Activated effector memory CD4-positive, alpha-beta T cell treated with anti-CD3 and anti-CD28 coated beads, Interleukin-2, amount 50 U/mL, for 16 hours (primary cell): Measurements from ENCODE around the gene PHF10.

Experiments
- DNase-seq: peaks from one replicate; pipeline ENCODE4 v3.0.0-alpha.2; 2020

Gene PHF10

DNA sequence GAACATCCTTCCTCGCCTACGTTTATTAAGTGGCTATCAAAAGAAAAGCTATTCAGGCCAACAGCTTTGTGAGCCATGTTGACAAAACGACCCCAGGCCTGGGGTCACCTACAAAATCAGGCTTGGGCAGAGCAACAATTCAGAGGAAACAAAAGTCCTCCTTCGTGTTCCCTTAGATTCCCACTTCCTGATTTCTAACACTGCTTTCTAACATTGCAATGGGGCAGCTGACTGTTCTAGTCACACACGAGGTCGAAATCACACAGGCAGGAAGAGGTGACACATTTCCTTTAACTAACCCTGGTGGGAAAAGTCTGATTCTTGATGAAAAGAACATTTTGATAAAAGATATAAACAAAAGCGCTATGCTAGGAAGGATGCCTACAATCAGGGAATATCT, 54.4 kb downstream of the PHF10 start:
- no peak for DNase-seq

DNA sequence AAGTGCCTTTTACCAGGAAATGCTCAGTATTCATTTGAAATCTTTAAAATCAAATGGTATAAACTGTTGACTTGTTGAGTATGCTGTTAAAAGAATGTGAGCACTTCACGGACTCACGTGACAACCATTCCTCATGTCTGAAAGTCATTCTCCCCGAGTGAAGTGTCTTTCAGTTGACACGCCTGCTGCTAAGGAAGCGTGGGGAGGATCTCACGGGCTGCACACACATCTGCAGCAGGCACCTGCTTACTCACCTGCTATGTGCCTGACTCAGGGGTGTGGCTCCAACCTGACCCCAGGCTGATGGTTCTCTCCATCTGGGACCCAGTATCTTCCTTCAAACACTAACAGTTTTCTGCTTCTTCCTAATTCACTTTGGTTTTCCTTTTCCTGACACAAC, 55.2 kb downstream of the PHF10 start:
- DNase-seq, result no peak

DNA sequence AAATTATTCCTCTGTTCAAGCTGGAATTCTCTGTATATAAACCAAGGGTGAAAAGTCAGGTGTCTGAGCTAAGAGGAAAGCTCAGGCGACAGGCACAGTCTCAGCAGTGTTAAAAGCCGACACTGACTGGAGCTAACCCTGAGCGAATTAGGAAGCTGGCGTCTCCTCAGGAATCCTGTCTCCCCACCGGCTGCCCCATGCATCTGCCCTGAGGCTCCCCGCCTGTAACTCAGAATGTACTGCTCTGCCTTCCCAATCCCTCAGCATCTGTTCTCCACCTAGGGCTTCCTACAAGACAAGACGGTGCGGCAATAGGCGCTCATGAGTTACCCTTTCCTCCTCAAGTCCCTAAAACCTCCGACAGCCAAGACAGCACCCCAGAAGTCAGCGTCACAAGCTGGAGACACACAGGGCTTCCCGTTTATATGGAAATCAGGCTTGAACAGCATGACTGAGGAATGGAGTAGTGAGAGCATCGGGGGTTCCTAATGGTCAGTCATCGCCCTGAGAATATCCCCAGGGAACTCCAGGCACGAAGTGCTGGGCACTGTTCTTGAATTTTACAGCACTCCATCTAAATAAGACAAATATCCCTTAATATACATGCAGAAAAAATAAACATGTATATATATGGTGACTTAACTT, 56.0 kb downstream of the PHF10 start:
- no peak for DNase-seq

DNA sequence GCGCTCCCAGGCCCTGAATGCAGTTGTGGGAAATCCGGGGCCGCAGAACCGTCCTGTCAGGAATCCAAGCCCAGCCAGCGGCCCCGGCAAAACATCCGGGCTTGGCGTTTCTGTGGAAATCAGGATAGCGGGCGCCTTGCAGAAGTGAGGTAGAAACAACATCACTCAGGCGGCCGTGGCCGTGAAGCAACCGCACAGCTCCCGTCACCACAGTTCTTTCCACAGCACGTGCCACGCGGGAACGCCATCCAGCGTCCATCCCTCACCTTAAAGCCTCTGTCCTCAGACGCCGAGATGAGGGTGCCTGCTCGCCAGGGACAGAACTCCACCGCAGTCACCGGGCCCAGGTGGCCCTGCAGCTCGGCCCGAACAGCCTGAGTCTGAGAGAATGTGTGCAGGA, 56.6 kb downstream of the PHF10 start:
- no peak for DNase-seq

DNA sequence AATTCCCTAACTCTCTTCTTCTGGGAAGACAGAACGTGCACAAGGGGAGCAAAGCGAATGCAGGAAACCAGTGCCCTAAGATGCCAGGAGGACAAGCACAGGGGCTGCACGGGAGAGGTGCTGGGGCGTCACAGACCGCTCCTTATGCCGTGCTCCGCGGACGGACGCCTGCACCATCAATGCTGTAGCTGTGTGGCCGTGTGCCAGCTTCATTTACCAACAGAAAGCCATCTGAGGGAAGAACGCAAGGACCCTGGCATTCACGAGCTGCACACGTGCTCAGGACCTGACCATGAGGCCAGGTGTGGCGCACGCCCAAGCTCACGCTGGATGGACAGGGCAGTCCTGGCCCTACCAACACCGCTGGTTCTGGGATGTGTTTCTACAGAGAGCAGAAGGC, 57.9 kb downstream of the PHF10 start:
- DNase-seq, result no peak

DNA sequence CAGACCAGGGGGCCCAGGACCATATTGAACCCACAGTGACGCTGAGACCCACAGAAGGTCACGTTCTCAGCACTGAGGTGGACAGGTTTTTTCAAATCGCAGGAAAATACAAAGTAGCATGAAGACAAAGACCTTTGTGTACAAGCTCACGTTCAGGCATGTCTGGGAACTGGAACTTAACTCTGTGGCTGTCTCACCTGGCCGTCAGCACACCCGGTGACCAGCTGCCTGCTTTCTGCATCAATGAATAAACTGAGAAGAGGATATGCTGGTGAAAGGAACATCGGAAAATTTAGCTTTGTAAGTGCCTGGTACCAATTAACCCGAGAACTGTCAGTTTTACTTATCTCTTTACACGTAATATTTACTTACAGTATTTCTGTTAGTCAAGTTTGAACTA, 59.0 kb downstream of the PHF10 start:
- DNase-seq, result no peak

DNA sequence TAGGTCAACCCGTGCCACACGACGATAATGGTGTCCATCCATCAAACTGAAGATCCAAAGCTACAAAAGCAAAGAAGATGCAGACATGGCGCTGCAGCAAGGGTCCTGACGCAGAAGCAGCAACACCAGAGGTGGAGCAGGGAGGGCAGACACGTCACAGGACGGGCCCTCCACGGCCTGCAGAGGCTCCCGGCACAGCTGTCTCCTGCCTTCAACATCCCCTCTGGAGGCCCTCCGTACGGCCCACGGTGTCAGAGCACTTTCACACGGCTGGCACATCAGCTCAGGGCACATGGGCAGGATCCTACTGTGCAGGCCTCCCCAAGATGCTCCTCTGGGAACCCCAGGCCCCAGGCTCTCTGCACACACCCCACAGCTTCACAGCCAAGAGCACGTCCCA, 60.1 kb downstream of the PHF10 start:
- no peak for DNase-seq

DNA sequence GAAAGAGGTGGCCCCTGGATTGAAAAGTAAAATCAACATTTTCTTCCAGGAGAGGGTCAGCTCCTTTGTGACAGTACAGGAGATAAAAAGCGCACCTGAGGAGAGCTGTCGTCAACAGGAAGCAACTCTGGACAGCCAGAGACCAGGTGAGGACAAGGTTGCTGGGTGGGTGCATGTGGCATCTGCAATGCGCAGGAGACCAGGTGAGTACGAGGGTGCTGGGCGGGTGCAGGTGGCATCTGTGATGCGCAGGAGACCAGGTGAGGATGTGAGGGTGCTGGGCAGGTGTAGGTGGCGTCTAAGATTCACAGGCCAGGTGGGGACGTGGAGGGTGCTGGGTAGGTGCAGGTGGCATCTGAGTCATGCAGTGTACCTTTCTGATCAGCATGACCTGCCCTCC, 60.8 kb downstream of the PHF10 start:
- no peak for DNase-seq

DNA sequence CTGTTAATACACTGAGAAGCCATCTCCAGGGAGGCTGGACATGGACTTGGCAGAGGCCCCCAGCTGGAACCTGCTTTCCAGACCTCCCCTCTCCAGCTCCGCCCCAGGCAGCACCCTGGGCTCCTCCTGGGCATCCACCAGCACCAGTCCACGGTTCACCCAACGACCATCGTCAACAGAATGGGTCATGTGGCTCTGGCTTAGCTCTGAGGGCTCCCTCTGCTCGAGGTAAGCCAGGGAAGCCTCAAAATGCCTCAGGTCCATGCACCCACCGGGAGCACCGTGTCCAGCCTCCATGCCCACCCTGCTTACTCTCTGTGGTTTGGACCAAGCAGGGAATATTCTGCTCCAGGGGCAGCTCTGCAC, 62.9 kb downstream of the PHF10 start:
- DNase-seq, result no peak

DNA sequence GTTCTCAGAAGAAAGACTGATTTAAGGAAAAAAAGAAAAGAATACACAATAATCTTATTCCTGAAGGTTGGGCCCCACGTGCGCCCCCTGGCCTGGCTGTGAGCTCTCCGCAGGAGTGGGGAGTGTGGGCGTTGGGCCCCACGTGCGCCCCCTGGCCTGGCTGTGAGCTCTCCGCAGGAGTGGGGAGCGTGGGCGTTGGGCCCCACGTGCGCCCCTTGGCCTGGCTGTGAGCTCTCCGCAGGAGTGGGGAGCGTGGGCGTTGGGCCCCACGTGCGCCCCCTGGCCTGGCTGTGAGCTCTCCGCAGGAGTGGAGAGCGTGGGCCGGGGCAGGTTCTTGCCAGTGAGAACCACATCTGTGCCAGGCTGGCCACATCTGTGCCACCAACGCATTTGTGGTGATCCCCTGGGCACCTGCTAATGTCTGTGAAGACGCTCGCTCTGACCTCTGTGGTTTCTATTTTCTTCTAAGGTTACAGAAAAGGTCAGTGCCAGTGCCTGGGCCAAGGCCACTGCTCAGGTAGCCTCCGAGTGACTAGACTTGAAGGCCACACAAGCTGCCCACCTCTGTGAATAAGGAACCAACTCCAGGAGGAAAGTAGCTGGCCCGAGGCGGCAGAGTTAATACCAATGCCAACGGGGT, 63.4 kb downstream of the PHF10 start:
- no peak for DNase-seq

DNA sequence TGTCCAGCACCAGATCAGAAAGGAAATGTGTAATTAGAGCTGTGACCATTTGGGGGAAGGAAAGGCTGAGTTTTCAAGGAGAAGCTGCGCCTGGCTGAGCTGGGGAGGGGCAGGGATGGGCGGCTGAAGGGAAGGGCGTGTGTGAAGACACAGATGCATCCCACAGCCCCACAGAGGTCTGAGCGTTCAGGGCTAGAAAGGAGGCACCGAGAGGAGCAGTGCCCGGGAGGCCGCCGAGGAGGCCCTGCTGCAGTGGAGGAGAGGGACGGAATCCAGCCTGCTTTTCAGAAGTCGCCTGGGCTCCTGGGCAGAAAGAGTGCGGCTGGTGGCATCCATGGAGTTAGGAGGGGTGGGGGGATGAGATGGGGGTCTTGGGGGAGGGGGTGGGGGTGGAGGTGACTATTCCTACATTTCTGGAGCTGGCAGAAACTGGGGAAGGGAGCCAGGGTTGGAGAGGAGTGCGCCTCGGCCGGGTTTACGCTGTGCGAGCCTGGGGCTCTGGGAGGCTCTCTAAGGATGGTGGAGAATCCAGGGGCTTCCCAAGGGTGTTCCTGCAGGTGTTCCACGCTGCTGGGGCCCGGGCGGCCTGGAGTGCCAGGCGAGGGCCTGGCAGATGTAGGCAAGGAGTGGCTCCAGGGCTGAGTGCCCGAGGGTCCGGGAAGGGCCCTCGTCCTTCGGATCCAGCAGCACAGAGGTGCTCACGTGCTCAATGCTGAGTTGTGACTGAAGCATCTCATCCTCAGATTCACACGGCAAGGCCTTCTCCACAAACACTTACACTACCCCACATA, 64.3 kb downstream of the PHF10 start:
- no peak for DNase-seq

DNA sequence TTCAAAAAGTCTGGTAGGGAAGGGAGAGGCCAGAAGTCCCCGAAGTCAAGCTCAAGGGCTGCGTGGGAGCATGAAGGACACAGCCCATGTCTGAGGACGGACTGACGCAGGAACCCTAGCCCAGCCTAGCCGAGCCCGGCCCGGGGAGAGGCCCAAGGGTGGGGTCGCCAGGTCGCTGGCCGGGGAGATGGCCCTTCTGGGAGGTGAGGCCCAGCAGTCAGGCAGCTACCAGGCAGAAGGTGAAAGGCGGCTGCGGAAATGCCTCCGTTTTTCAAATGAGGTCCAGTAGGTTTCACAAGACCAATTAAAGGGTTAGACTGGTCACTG, 67.1 kb downstream of the PHF10 start:
- DNase-seq, result no peak

DNA sequence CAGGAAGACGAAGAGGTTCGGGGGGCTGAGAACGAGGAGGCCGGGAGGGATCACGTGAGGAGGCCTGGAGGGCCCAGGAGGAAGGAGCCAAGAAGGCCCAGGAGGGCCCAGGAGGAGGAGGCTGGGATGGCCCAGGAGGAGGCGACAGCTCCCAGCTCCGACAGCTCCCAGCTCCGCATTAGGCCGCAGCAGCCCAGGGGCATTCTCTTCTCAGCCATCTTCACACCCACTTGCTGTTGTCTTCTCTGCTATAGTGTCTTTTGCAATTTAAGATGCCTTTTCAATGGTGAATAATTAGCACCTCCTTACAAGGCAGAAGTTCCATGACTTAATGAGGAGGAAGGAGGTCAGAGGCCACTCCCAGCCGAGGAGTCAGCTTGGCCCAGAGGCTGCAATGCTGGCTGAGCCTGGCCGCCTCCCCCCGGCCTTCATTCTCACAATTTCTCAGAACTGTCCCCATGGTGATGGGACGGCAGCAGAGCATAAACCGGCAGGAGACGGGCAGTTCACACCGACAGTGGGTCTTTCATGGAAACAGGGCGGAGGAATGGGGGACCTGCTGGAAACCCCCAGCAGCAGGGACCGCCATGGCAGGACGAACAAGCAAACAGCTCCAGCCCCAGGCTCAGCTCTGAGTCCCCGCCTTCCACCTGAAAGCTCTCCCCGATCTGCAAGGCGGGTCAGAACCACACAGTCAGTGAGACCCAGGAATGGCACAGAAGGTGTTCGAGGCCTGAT, 67.6 kb downstream of the PHF10 start:
- no peak for DNase-seq

DNA sequence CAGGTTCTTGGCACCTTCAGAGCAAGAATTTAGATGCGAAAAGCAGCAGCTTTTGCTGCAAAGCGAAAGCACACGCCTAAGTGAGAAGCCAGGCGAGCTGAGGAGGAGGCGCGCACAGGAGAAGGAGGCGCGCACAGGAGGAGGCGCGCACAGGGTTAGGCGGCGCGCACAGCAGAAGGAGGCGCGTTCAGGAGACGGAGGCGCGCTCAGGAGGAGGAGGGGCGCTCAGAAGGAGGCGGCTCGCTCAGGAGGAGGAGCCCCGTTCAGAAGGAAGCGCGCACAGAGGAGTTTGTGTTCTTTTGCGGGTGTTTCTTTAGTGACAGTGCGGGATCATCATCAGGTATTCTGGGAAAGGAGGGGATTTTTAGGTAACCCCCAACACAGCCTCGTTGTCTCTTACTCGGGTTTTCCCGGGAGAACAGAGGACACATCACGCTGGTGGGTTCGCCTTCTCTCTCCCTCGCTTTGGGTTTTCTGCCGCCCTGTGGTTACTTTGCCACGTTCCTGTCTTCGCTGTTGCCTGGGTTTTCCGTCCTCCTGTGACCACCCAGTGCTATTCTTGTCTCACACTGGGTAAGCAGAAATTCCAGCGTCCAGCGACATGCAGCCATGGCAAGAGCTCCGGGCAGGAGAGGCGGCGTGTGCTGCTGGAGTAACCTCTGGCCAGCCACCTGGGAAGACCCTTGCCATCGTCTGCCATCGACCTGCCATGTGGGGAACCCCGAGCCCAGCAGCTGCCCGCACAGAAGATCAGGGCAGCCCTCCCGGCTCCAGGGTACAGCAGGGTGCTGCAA, 69.5 kb downstream of the PHF10 start:
- peak; percentile 86 for DNase-seq
